ENCODE data around the gene FBXW11. TPM values are rescaled to one million over a fixed set of nuclear protein-coding genes. Genes with fewer than 3 reads are reported as not detected.
"Not testable (repeated sequence)": the region's sequence is repeated elsewhere in the genome, so short reads cannot be mapped to it uniquely, and the experiment has no call there.

Gene FBXW11
- total RNA-seq, 1 experiment from 2014 or later: 46.3 TPM

- BruUV-seq (replicated peaks): no TSS peak
- Mint-ChIP-seq H3K9me3 (ENCODE audit: unreplicated experiment) (no peaks in the 10 kb centered on the region), H3K4me3 (ENCODE audit: unreplicated experiment) (no peak overlapping the region), H3K36me3 (ENCODE audit: insufficient read depth, unreplicated experiment) (peaks cover 10% of the 10 kb centered on the region), H3K27me3 (ENCODE audit: insufficient read depth, unreplicated experiment) (no peaks in the 10 kb centered on the region), H3K4me1 (ENCODE audit: low read depth, unreplicated experiment) (no peaks in the 10 kb centered on the region), H3K27ac (ENCODE audit: unreplicated experiment) (no peak overlapping the region)
- POLR2A ChIA-PET: no interaction called here
- no peak for DNase-seq
- TF ChIP-seq, protein P1, sequence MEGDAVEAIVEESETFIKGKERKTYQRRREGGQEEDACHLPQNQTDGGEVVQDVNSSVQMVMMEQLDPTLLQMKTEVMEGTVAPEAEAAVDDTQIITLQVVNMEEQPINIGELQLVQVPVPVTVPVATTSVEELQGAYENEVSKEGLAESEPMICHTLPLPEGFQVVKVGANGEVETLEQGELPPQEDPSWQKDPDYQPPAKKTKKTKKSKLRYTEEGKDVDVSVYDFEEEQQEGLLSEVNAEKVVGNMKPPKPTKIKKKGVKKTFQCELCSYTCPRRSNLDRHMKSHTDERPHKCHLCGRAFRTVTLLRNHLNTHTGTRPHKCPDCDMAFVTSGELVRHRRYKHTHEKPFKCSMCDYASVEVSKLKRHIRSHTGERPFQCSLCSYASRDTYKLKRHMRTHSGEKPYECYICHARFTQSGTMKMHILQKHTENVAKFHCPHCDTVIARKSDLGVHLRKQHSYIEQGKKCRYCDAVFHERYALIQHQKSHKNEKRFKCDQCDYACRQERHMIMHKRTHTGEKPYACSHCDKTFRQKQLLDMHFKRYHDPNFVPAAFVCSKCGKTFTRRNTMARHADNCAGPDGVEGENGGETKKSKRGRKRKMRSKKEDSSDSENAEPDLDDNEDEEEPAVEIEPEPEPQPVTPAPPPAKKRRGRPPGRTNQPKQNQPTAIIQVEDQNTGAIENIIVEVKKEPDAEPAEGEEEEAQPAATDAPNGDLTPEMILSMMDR (IDR thresholded peaks at IDR 0.05; ENCODE audit: insufficient read depth in 1 of 2, low read depth in 1 of 2, low read length in 1 of 2, severe bottlenecking in 1 of 2, unreplicated experiment in 1 of 2): no peak
- peaks cover 10% of the 10 kb centered on the region; the same call in 1 of the 2 replicates for H3K9me3 ChIP-seq
- no peaks in the 10 kb centered on the region for H3K27me3 ChIP-seq (replicated peaks; ENCODE audit: control insufficient read depth, insufficient read depth, low read length)
- H3K4me1 ChIP-seq: no peaks in the 10 kb centered on the region
- CTCF ChIA-PET: no interaction called here
- no peaks in the 10 kb centered on the region for H3K36me3 ChIP-seq (ENCODE audit: control insufficient read depth, insufficient read depth, low read length)
- H3K4me3 ChIP-seq (ENCODE audit: low read depth, low read length): no peak overlapping the region
- intact Hi-C loops (cut with micrococcal nuclease; ENCODE audit: unreplicated experiment): no loop called here
These were observed 80.1 kb downstream of the FBXW11 start for GRCh38 chr5:171926311-171926710.

GRCh38 chr5:171924493-171925122 lies 81.8 kb downstream of the FBXW11 start:
- TF ChIP-seq, protein P1 (IDR thresholded peaks at IDR 0.05; ENCODE audit: insufficient read depth in 1 of 2, low read depth in 1 of 2, low read length in 1 of 2, severe bottlenecking in 1 of 2, unreplicated experiment in 1 of 2): no peak
- no peaks in the 10 kb centered on the region for H3K27me3 Mint-ChIP-seq (ENCODE audit: insufficient read depth, unreplicated experiment)
- Histone ChIP-seq H3K4me1 (no peaks in the 10 kb centered on the region), H3K9me3 (peaks cover 6% of the 10 kb centered on the region; the same call in 1 of the 2 replicates), H3K27me3 (replicated peaks; ENCODE audit: control insufficient read depth, insufficient read depth, low read length) (no peaks in the 10 kb centered on the region), H3K4me3 (ENCODE audit: low read depth, low read length) (no peak overlapping the region), H3K36me3 (ENCODE audit: control insufficient read depth, insufficient read depth, low read length) (no peaks in the 10 kb centered on the region)
- POLR2A ChIA-PET: no interaction called here
- no peak overlapping the region for H3K4me3 Mint-ChIP-seq (ENCODE audit: unreplicated experiment)
- DNase-seq: no peak
- H3K27ac Mint-ChIP-seq (ENCODE audit: unreplicated experiment): no peak overlapping the region
- CTCF ChIA-PET: no interaction called here
- BruUV-seq (replicated peaks): no TSS peak
- no peaks in the 10 kb centered on the region for H3K4me1 Mint-ChIP-seq (ENCODE audit: low read depth, unreplicated experiment)
- H3K36me3 Mint-ChIP-seq (ENCODE audit: insufficient read depth, unreplicated experiment): peaks cover 10% of the 10 kb centered on the region
- H3K9me3 Mint-ChIP-seq (ENCODE audit: unreplicated experiment): no peaks in the 10 kb centered on the region
- intact Hi-C loops (cut with micrococcal nuclease; ENCODE audit: unreplicated experiment): no loop called here

GRCh38 chr5:171920765-171921391 lies 85.6 kb downstream of the FBXW11 start:
- no peaks in the 10 kb centered on the region for H3K9me3 Mint-ChIP-seq (ENCODE audit: unreplicated experiment)
- CTCF ChIA-PET: no interaction called here
- H3K4me1 Mint-ChIP-seq (ENCODE audit: low read depth, unreplicated experiment): no peaks in the 10 kb centered on the region
- DNase-seq: no peak
- Histone ChIP-seq H3K4me1 (no peaks in the 10 kb centered on the region), H3K4me3 (ENCODE audit: low read depth, low read length) (no peak overlapping the region), H3K36me3 (ENCODE audit: control insufficient read depth, insufficient read depth, low read length) (no peaks in the 10 kb centered on the region), H3K9me3 (peaks cover 6% of the 10 kb centered on the region; the same call in 1 of the 2 replicates), H3K27me3 (replicated peaks; ENCODE audit: control insufficient read depth, insufficient read depth, low read length) (no peaks in the 10 kb centered on the region)
- BruUV-seq (replicated peaks): no TSS peak
- intact Hi-C loops (cut with micrococcal nuclease; ENCODE audit: unreplicated experiment): no loop called here
- POLR2A ChIA-PET: no interaction called here
- TF ChIP-seq, protein P1 (IDR thresholded peaks at IDR 0.05; ENCODE audit: insufficient read depth in 1 of 2, low read depth in 1 of 2, low read length in 1 of 2, severe bottlenecking in 1 of 2, unreplicated experiment in 1 of 2): no peak
- H3K27me3 Mint-ChIP-seq (ENCODE audit: insufficient read depth, unreplicated experiment): no peaks in the 10 kb centered on the region
- no peak overlapping the region for H3K4me3 Mint-ChIP-seq (ENCODE audit: unreplicated experiment)
- H3K36me3 Mint-ChIP-seq (ENCODE audit: insufficient read depth, unreplicated experiment): peaks cover 10% of the 10 kb centered on the region
- no peak overlapping the region for H3K27ac Mint-ChIP-seq (ENCODE audit: unreplicated experiment)

DNA sequence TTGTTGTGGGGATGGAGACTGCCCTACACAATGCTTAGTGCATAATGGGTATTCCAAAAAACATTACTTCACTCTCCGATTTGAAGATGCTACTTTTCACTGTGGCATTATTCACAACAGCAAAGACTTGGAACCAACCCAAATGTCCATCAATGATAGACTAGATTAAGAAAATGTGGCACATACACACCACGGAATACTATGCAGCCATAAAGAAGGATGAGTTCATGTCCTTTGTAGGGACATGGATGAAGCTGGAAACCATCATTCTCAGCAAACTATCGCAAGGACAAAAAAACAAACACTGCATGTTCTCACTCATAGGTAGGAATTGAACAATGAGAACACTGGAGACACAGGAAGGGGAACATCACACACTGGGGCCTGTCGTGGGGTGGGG lies 90.7 kb downstream of the FBXW11 start:
- H3K9me3 Mint-ChIP-seq (ENCODE audit: unreplicated experiment); H3K27ac Mint-ChIP-seq (ENCODE audit: unreplicated experiment); H3K4me1 ChIP-seq; CTCF ChIA-PET; H3K4me3 ChIP-seq (ENCODE audit: low read depth, low read length); DNase-seq; H3K4me1 Mint-ChIP-seq (ENCODE audit: low read depth, unreplicated experiment); intact Hi-C loops (cut with micrococcal nuclease; ENCODE audit: unreplicated experiment); POLR2A ChIA-PET; H3K36me3 Mint-ChIP-seq (ENCODE audit: insufficient read depth, unreplicated experiment); H3K4me3 Mint-ChIP-seq (ENCODE audit: unreplicated experiment); H3K36me3 ChIP-seq (ENCODE audit: control insufficient read depth, insufficient read depth, low read length); H3K27me3 ChIP-seq (replicated peaks; ENCODE audit: control insufficient read depth, insufficient read depth, low read length); H3K27me3 Mint-ChIP-seq (ENCODE audit: insufficient read depth, unreplicated experiment); H3K9me3 ChIP-seq; BruUV-seq (replicated peaks): not testable (repeated sequence)
